H9 (cell line): Measurements from ENCODE around the gene TMEM86B. TPM values are rescaled to one million over a fixed set of nuclear protein-coding genes. Genes with fewer than 3 reads are reported as not detected.

ENCODE experiments used
- DNase-seq: peaks from one replicate; pipeline ENCODE4 v3.0.0-alpha.2; 2017
- H2AFZ ChIP-seq: one replicate; pipeline ENCODE4 v1.6.1; 2013; ENCODE audit warnings: mild to moderate bottlenecking, low read length, control low read depth, moderate library complexity
- H2AK5ac ChIP-seq: 2 replicates; pipeline ENCODE4 v1.6.1; 2013; ENCODE audit warnings: low read length, control low read depth, mixed read lengths; ENCODE audit not compliant: insufficient read length
- H2BK120ac ChIP-seq: one replicate; pipeline ENCODE4 v1.6.1; 2013; ENCODE audit warnings: low read depth, mild to moderate bottlenecking, low read length, control low read depth, inconsistent platforms; ENCODE audit not compliant: poor library complexity, severe bottlenecking
- H2BK12ac ChIP-seq: 2 replicates; pipeline ENCODE4 v1.6.1; 2013; ENCODE audit warnings: low read length, control low read depth, mixed read lengths, low read depth; ENCODE audit not compliant: insufficient read length
- H2BK15ac ChIP-seq: 2 replicates; pipeline ENCODE4 v1.6.1; 2013; ENCODE audit warnings: low read depth, low read length, control low read depth
- H2BK20ac ChIP-seq: one replicate; pipeline ENCODE4 v1.6.1; 2013; ENCODE audit warnings: low read depth, mild to moderate bottlenecking, low read length, control low read depth, inconsistent platforms; ENCODE audit not compliant: poor library complexity, severe bottlenecking
- H2BK5ac ChIP-seq: 2 replicates; pipeline ENCODE4 v1.6.1; 2013; ENCODE audit warnings: low read length, control low read depth, mixed read lengths; ENCODE audit not compliant: insufficient read length
- H3K14ac ChIP-seq: 2 replicates; pipeline ENCODE4 v1.6.1; 2013; ENCODE audit warnings: low read length, control low read depth; ENCODE audit not compliant: insufficient read depth
- H3K18ac ChIP-seq: 2 replicates; pipeline ENCODE4 v1.6.1; 2013; ENCODE audit warnings: low read depth, mild to moderate bottlenecking, mixed read lengths, low read length, control low read depth; ENCODE audit not compliant: insufficient read length
- H3K23ac ChIP-seq: 2 replicates; pipeline ENCODE4 v1.6.1; 2013; ENCODE audit warnings: low read length, control low read depth, mixed read lengths, low read depth; ENCODE audit not compliant: insufficient read length
- H3K23me2 ChIP-seq: 2 replicates; pipeline ENCODE4 v1.6.1; 2013; ENCODE audit warnings: low read depth, mild to moderate bottlenecking, mixed read lengths, low read length, control low read depth; ENCODE audit not compliant: insufficient read length, poor library complexity, severe bottlenecking
- H3K27ac ChIP-seq: 2 replicates; pipeline ENCODE4 v1.5.1; 2013; ENCODE audit warnings: low read length, control low read depth, mixed read lengths, low read depth; ENCODE audit not compliant: insufficient read length
- H3K27me3 ChIP-seq: 2 replicates; pipeline ENCODE4 v1.6.1; 2013; ENCODE audit warnings: low read length, control low read depth, inconsistent platforms; ENCODE audit not compliant: insufficient read depth
- H3K4ac ChIP-seq: 2 replicates; pipeline ENCODE4 v1.6.1; 2013; ENCODE audit warnings: low read depth, mild to moderate bottlenecking, control low read depth, inconsistent platforms, low read length, moderate library complexity
- H3K4me1 ChIP-seq: 2 replicates; pipeline ENCODE4 v1.6.1; 2013; ENCODE audit warnings: low read length, control low read depth, inconsistent platforms; ENCODE audit not compliant: insufficient read depth
- H3K4me2 ChIP-seq: 2 replicates; pipeline ENCODE4 v1.6.1; 2013; ENCODE audit warnings: low read length, control low read depth, mixed read lengths; ENCODE audit not compliant: insufficient read length, insufficient read depth
- H3K56ac ChIP-seq: 2 replicates; pipeline ENCODE4 v1.6.1; 2013; ENCODE audit warnings: low read depth, mild to moderate bottlenecking, mixed read lengths, low read length, control low read depth; ENCODE audit not compliant: insufficient read length
- H3K79me1 ChIP-seq: 2 replicates; pipeline ENCODE4 v1.6.1; 2013; ENCODE audit warnings: low read depth, mild to moderate bottlenecking, moderate library complexity, low read length, control low read depth, inconsistent platforms; ENCODE audit not compliant: insufficient read depth, poor library complexity, severe bottlenecking
- H3K79me2 ChIP-seq: 2 replicates; pipeline ENCODE4 v1.6.1; 2013; ENCODE audit warnings: low read length, control low read depth, inconsistent platforms; ENCODE audit not compliant: insufficient read depth
- H3K9ac ChIP-seq: 2 replicates; pipeline ENCODE4 v1.6.1; 2013; ENCODE audit warnings: low read length, control low read depth, mixed read lengths; ENCODE audit not compliant: insufficient read length; ENCODE audit errors: extremely low read depth
- H3K9me3 ChIP-seq: one replicate; pipeline ENCODE4 v1.6.1; 2013; ENCODE audit warnings: low read depth, low read length, inconsistent platforms; ENCODE audit not compliant: control insufficient read depth
- H3T11ph ChIP-seq: one replicate; pipeline ENCODE4 v1.6.1; 2013; ENCODE audit warnings: mild to moderate bottlenecking, low read length, control low read depth, inconsistent platforms
- H4K20me1 ChIP-seq: one replicate; pipeline ENCODE4 v1.6.1; 2013; ENCODE audit not compliant: control insufficient read depth, insufficient read length, insufficient read depth
- H4K5ac ChIP-seq: 2 replicates; pipeline ENCODE4 v1.6.1; 2013; ENCODE audit warnings: low read depth, mild to moderate bottlenecking, mixed read lengths, low read length, control low read depth; ENCODE audit not compliant: insufficient read length
- H4K8ac ChIP-seq: replicated peaks from 2 replicates; pipeline ENCODE4 v1.6.1; 2013; ENCODE audit warnings: low read length, control low read depth, mixed read lengths, low read depth; ENCODE audit not compliant: insufficient read length
- H4K91ac ChIP-seq: 2 replicates; pipeline ENCODE4 v1.6.1; 2013; ENCODE audit warnings: low read depth, mild to moderate bottlenecking, moderate library complexity, mixed read lengths, low read length, control low read depth; ENCODE audit not compliant: insufficient read length
- H3K27ac Mint-ChIP-seq, 3 experiments: 2 replicates in 2 of 3; 3 replicates in 1 of 3; pipeline ENCODE4 v1.8.0; 2020 to 2021; ENCODE audit warnings: mixed read lengths in 3 of 3, mild to moderate bottlenecking in 1 of 3, moderate library complexity in 1 of 3
- H3K27me3 Mint-ChIP-seq: 2 replicates; pipeline ENCODE4 v1.8.0; 2021; ENCODE audit warnings: low read depth, mild to moderate bottlenecking, moderate library complexity, mixed read lengths
- H3K36me3 Mint-ChIP-seq, 3 experiments: 2 replicates in 2 of 3; 3 replicates in 1 of 3; pipeline ENCODE4 v1.8.0; 2020 to 2021; ENCODE audit warnings: low read depth in 3 of 3, mixed read lengths in 3 of 3; ENCODE audit not compliant: insufficient read depth in 1 of 3
- H3K4me1 Mint-ChIP-seq, 2 experiments: 2 replicates each; pipeline ENCODE4 v1.8.0; 2020; ENCODE audit warnings: mixed read lengths in 2 of 2
- H3K4me3 Mint-ChIP-seq, 2 experiments: 2 replicates in 1 of 2; 3 replicates in 1 of 2; pipeline ENCODE4 v1.8.0; 2020 to 2021; ENCODE audit warnings: mild to moderate bottlenecking in 2 of 2, mixed read lengths in 2 of 2, moderate library complexity in 1 of 2
- H3K9me3 Mint-ChIP-seq, 2 experiments: 2 replicates in 1 of 2; 3 replicates in 1 of 2; pipeline ENCODE4 v1.8.0; 2020; ENCODE audit warnings: mild to moderate bottlenecking in 2 of 2, mixed read lengths in 2 of 2, moderate library complexity in 1 of 2
- CTCF ChIP-seq: fragments of 200-600 bp; sonication (generic); conservative IDR thresholded peaks from 3 replicates; pipeline ENCODE4 v1.8.0; 2021; ENCODE audit warnings: antibody characterized with exemption, mild to moderate bottlenecking
- WGBS: extraction: QIAGEN DNeasy Blood & Tissue Kit; methylation state at CpG from one replicate; pipeline ENCODE4 v1.1.7; 2013; ENCODE audit warnings: missing lambda C conversion rate, low lambda C conversion rate, mixed read lengths; ENCODE audit not compliant: insufficient read length; ENCODE audit errors: extremely low coverage; 5-methylcytosine and 5-hydroxymethylcytosine counted together
- total RNA-seq: library from RNA; stranded (reverse); gene quantifications from 2 replicates; pipeline ENCODE4 v1.2.1, GENCODE V29; 2021

Gene TMEM86B
- total RNA-seq, 1 experiment from 2014 or later: 4.5 TPM

GRCh38 chr19:55229145-55229788 lies 704 bp upstream of the TMEM86B start:
- Histone ChIP-seq H4K20me1 (no peaks in the 10 kb centered on the region), H3T11ph (no peak overlapping the region), H2BK120ac (no peak overlapping the region), H4K91ac (no peak overlapping the region), H3K79me2 (no peaks in the 10 kb centered on the region), H2AK5ac (no peak overlapping the region), H3K18ac (no peak overlapping the region), H3K14ac (no peak overlapping the region), H4K5ac (no peak overlapping the region), H2BK12ac (no peak overlapping the region), H4K8ac (no peak overlapping the region), H3K9ac (no peak overlapping the region), H3K56ac (no peak overlapping the region), H3K4me1 (no peaks in the 10 kb centered on the region), H2BK5ac (no peak overlapping the region), H3K23ac (no peak overlapping the region), H3K4me2 (no peak overlapping the region), H2BK15ac (no peak overlapping the region), H3K4ac (no peak overlapping the region), H3K9me3 (no peaks in the 10 kb centered on the region), H3K27ac (no peak overlapping the region), H3K79me1 (no peaks in the 10 kb centered on the region), H3K23me2 (no peaks in the 10 kb centered on the region), H3K27me3 (no peaks in the 10 kb centered on the region), H2BK20ac (no peak overlapping the region), H2AFZ (no peak overlapping the region)
- no peak for DNase-seq
- Mint-ChIP-seq H3K36me3 (peaks cover 10 to 38% (median 37%) of the 10 kb centered on the region in 3 experiments; a peak in 6 of 7 replicates), H3K27me3 (no peaks in the 10 kb centered on the region; the same call in 1 of the 2 replicates), H3K27ac (no peak overlapping the region), H3K4me3 (no peak overlapping the region), H3K4me1 (peaks cover 0 to 6% of the 10 kb centered on the region in 2 experiments; a peak in 2 of 4 replicates), H3K9me3 (no peaks in the 10 kb centered on the region)
- TF ChIP-seq CTCF: no peak
- WGBS: no CpG with 5 or more reads among the region's 18 CpGs
